ENCODE data around the gene ANKRD62.

DNA sequence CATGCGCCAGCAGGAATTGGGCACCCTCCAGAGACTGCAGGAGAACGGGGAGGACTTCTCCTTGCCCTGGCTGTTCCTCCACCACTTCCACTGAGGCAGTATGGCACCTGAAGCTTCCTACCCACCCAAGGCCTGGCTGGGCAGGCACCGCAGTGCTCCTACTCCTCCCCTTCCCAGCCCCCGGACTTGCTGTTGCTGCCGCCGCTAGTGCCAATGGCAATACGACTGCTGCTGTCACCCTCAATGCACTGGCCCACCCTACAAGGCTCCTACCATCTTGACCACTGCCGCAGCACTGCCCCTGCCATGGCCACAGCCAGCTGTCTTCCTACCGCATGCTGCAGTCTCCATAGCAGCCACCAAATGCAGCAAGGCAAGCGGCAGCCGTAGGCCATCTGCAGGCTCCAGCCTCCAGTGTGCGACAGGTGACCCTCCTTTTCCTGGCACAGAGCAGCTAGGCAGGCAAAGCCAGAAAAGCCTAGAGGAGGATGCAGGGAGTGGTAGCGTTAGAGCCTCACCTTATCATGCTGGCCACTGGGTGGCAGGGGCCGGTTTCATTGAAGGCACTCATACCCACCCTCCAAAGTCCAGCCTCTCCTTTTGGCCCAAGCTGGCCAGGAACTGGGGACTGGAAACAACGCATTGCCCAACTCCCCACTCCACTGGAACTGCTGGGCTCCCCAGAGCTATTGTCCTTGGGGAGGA, 47.4 kb upstream of the ANKRD62 start:
- TF ChIP-seq, protein P1, sequence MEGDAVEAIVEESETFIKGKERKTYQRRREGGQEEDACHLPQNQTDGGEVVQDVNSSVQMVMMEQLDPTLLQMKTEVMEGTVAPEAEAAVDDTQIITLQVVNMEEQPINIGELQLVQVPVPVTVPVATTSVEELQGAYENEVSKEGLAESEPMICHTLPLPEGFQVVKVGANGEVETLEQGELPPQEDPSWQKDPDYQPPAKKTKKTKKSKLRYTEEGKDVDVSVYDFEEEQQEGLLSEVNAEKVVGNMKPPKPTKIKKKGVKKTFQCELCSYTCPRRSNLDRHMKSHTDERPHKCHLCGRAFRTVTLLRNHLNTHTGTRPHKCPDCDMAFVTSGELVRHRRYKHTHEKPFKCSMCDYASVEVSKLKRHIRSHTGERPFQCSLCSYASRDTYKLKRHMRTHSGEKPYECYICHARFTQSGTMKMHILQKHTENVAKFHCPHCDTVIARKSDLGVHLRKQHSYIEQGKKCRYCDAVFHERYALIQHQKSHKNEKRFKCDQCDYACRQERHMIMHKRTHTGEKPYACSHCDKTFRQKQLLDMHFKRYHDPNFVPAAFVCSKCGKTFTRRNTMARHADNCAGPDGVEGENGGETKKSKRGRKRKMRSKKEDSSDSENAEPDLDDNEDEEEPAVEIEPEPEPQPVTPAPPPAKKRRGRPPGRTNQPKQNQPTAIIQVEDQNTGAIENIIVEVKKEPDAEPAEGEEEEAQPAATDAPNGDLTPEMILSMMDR (IDR thresholded peaks at IDR 0.05 in 8 of 11, conservative IDR thresholded peaks at IDR 0.05 in 3 of 11), result no peak
- no peak for TF ChIP-seq POLR2A (IDR thresholded peaks at IDR 0.05)

All from spleen (tissue), 7 donors.